ENCODE results near the gene TBCD. TPM values are rescaled to one million over a fixed set of nuclear protein-coding genes. Genes with fewer than 3 reads are reported as not detected.

Gene TBCD
- total RNA-seq, 1 donor from 2014 or later, result 122 TPM

DNA sequence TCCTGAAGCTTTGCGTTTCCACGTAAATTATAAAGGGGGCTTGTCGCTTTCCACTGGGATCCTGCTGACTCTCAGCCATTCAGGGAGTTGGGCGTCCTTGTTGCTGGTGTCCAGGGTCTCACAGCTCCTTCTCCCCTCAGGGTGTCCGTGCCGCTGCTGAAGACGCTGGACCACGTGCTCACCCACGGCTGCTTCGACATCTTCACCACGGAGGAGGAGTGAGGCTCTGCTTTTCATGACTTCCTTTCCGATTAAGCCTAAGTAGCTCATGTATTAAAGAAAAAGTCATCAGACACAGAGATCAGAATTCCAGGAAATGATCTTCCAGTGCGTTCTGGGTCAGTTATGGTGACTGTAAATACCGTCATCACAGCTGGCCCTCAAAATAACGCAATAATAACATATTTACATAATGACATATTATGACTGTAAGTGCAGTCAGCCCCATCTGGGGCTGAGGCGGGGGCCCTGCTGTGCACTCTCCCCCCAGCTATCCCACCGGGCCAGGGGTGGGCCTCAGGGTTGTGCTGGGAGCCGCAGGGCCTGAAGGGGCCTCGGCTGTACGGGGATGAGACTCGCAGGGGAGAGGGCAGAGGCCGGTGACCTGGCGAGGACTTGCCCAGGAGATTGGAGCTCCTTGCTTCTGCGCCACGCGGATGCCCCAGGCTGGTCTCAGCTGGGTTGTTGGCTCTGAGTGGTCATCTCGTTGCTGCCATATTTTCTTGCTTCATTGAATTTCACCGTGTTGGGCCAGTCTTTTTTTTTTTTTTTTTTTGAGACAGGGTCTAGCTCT, 180.8 kb downstream of the TBCD start:
- Mint-ChIP-seq H3K27me3 (no peaks in the 10 kb centered on the region), H3K4me3 (no peak overlapping the region), H3K36me3 (ENCODE audit: low read depth) (peaks cover 64% of the 10 kb centered on the region), H3K4me1 (no peaks in the 10 kb centered on the region), H3K27ac (no peak overlapping the region), H3K9me3 (no peaks in the 10 kb centered on the region)
- DNase-seq, result no peak
- intact Hi-C loops (cut with micrococcal nuclease), result no loop called here

DNA sequence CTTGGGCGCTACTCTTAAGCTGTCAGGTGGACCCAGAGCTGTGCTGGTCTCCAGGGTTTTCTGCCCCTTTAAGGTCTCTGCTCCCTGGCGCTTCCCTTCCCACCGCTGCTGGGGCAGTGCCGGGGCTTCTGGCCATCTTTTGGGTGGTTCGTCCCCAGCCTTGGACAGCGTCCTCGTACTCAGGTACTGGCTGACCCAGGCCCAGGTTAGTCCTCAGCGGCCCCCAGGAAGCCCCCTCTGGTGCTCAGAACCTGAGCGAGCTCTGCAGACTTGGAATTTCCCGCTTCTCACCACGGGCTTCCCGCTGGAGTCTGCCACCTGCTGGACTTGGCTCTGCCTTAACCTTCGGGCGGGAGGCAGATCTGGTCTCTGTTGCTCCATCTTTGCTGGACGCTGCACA, 182.0 kb downstream of the TBCD start:
- intact Hi-C loops (cut with micrococcal nuclease), result no loop called here
- Mint-ChIP-seq H3K36me3 (ENCODE audit: low read depth) (peaks cover 65% of the 10 kb centered on the region), H3K4me3 (no peak overlapping the region)

DNA sequence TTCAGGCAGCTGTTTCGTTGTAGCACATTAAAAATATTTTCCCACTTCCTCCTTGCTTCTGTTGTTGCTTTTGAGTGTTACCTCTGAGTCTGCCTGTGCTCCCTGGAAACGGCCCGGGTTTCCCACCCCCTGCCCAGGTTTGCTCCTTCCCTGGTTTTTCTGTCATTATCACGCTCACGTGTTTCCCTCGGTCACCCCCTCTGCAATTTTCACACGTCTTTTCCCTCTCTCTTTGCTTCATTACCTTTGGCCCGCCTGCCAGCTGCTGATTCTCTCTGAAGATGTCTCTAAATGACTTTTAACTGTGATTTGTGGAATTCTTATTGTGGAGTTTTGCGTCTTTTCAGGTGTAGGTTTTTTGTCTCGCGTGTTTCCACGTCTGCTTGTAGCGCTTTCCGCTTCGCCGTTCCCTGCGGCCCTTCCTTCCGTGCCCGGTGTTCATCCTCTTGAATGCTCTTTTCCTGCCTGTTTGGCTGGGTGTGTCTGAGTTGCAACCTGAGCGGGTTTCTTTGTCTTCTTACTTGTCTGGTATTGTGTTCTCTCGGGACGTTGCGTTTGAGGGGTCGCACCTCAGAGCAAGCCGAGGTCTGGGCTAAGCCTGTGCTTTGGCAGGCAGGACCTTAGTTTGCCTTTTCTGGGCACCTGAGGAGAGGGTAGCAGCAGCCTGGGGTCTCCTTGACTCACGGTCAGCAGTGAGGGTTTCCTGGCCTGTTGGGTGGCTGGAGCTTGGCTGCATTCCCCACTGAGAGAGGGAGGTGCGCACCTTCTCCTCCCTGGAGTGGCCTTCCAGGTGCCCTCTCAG, 184.3 kb downstream of the TBCD start:
- Mint-ChIP-seq H3K36me3 (ENCODE audit: low read depth) (peaks cover 60% of the 10 kb centered on the region), H3K27me3 (no peaks in the 10 kb centered on the region), H3K4me3 (no peak overlapping the region), H3K27ac (no peak overlapping the region), H3K4me1 (no peaks in the 10 kb centered on the region), H3K9me3 (no peaks in the 10 kb centered on the region)
- intact Hi-C loops (cut with micrococcal nuclease), result no loop called here
- DNase-seq, result no peak

More for the DNA sequence above, 182.0 kb downstream of the TBCD start:
- no peaks in the 10 kb centered on the region for H3K9me3 Mint-ChIP-seq
- H3K4me1 Mint-ChIP-seq, result no peaks in the 10 kb centered on the region
- DNase-seq, result no peak
- H3K27me3 Mint-ChIP-seq, result no peaks in the 10 kb centered on the region
- no peak overlapping the region for H3K27ac Mint-ChIP-seq

DNA sequence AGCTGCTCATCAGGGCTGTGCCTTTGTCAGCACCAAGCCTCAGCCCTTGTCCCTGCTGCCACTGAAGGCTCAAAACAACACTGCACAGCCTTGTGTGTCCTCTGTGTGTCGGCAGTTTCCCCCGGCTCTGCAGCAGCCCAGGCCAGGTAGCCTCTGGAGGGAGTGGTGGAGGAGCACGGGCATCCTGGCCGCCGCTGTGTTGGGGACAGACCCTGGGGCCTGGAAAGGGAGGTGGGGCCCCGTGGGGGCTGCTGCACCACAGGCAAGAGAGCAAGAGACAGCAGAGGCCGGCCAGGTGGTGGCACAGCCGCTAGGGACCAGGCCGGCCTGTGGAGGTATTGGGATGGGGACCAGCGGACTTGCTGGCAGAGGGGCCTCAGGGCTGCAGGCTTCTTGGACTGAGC, 184.9 kb downstream of the TBCD start:
- no peak overlapping the region for H3K4me3 Mint-ChIP-seq
- no peak for DNase-seq
- intact Hi-C loops (cut with micrococcal nuclease), result no loop called here
- no peak overlapping the region for H3K27ac Mint-ChIP-seq
- H3K36me3 Mint-ChIP-seq (ENCODE audit: low read depth), result peaks cover 56% of the 10 kb centered on the region
- H3K4me1 Mint-ChIP-seq, result no peaks in the 10 kb centered on the region
- no peaks in the 10 kb centered on the region for H3K9me3 Mint-ChIP-seq
- H3K27me3 Mint-ChIP-seq, result no peaks in the 10 kb centered on the region

DNA sequence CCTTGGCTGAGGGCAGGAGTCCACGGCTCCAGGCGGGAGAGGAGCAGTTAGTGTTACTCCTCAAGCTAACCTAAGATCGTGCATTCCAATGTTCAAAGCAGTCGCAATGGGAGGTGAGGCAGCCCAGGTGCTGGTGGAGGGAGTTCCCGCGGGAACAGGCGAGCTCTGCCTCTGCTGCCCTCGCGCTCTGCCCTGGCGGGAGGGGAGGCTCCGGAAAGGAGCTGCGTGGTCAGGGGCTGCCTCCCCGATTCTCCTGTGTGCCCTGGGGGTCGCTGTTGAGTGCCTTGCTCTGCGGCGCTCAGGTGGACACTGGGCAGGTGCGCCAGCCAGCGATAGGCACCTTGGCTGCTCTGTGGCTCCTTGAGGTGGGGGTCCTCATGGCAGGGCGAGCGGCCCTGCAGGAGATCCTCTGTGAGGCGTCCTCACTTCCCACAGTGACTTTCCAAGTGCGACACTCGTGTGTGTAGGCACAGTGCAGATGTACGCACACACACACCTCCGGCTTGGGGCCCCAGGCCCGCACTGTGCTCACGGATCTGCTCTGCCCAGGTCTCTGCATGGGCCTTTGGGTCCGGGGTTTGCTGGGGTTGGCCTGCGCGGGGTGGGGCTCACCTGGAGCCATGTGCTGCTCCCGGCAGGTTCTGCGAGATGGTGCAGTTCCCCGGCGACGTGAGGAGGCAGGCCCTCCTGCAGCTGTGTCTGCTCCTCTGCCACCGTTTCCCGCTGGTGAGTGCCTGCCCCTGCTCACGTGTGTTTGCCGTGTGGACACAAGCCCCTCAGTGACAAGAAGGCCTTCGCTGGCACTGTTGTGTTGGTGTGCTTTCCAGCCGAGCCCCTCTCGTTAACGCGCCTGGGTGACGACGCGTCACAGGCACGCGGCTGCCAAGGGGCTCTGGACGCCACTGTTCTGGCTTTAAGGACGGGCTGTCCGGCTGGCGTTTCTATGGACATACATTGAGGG, 185.8 kb downstream of the TBCD start:
- Mint-ChIP-seq H3K27me3 (no peaks in the 10 kb centered on the region), H3K9me3 (no peaks in the 10 kb centered on the region), H3K27ac (no peak overlapping the region), H3K4me3 (no peak overlapping the region), H3K4me1 (no peaks in the 10 kb centered on the region), H3K36me3 (ENCODE audit: low read depth) (peaks cover 55% of the 10 kb centered on the region)
- intact Hi-C loops (cut with micrococcal nuclease), result no loop called here
- no peak for DNase-seq

DNA sequence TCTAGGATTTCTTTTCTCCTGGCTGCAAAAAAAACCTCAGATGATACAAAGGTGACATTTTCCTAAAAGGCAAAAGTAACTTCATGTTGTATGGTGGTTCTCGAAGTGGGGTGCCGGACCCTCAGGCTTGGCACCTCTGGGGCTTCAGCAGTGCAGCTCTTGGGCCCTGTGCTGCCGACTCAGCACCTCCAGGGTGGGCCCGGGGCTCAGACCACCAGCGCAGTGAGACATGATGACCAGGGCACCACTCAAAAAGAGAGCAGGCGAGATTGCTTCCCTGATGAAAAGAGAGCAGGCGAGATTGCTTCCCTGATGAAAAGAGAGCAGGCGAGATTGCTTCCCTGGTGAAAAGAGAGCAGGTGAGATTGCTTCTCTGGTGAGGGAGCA, 186.6 kb downstream of the TBCD start:
- Mint-ChIP-seq H3K4me3 (no peak overlapping the region), H3K36me3 (ENCODE audit: low read depth) (peaks cover 58% of the 10 kb centered on the region), H3K4me1 (no peaks in the 10 kb centered on the region), H3K9me3 (no peaks in the 10 kb centered on the region), H3K27ac (no peak overlapping the region), H3K27me3 (no peaks in the 10 kb centered on the region)
- intact Hi-C loops (cut with micrococcal nuclease), result no loop called here
- DNase-seq, result no peak

DNA sequence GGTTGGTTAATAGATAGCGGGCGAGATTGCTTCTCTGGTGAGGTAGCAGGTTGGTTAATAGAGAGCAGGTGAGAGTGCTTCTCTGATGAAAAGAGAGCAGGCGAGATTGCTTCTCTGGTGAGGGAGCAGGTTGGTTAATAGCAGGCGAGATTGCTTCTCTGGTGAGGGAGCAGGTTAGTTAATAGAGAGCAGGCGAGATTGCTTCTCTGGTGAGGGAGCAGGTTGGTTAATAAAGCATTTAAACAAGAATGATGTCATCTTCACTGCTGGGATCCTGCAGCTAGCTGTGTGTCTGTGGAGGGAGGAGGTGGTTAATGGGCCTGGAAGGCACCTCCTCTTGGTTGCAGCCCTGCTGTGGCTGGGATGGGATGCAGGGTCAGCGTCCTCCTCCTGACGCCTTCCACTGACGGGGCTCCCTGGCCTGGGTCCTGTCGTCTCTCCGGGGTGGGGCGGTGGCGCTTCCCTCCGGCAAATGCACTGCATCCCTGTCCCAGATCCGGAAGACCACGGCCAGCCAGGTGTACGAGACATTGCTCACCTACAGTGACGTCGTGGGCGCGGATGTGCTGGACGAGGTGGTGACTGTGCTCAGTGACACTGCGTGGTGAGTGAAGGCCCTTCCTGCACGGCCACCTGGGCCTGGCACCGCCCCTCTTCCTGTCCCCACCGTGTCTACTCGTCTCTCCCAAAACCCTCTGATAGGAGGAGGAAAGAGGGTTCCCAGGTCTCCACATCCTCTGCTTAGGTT, 187.2 kb downstream of the TBCD start:
- Mint-ChIP-seq H3K9me3 (no peaks in the 10 kb centered on the region), H3K36me3 (ENCODE audit: low read depth) (peaks cover 63% of the 10 kb centered on the region), H3K27ac (no peak overlapping the region), H3K4me1 (no peaks in the 10 kb centered on the region), H3K27me3 (no peaks in the 10 kb centered on the region), H3K4me3 (no peak overlapping the region)
- DNase-seq, result no peak
- intact Hi-C loops (cut with micrococcal nuclease), result no loop called here

DNA sequence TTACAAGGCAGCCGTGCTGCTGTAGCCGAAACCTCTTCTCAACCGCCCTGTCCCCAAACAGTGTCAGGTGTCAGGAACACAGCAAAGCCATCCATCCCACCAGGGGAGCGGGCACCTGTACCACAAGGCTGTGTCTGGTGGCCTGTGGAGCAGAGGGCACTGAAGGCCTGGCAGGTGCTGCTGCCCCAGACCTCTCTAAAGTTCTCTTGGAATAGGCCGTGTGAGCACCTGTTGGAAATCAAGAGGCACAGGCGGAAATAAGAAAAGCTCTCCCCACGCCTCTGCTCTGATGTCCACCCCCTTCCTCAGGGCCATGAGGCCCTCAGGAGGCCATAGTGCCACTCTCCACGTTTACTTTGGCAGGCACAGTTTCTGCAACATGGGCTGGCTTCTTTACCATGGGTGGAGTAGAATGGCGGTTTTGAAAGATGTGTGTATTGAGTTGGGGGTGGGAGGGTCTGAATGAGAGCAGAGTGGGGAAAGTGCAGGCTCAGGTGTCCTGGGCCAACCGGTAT, 187.8 kb downstream of the TBCD start:
- peaks cover 69% of the 10 kb centered on the region for H3K36me3 Mint-ChIP-seq (ENCODE audit: low read depth)

DNA sequence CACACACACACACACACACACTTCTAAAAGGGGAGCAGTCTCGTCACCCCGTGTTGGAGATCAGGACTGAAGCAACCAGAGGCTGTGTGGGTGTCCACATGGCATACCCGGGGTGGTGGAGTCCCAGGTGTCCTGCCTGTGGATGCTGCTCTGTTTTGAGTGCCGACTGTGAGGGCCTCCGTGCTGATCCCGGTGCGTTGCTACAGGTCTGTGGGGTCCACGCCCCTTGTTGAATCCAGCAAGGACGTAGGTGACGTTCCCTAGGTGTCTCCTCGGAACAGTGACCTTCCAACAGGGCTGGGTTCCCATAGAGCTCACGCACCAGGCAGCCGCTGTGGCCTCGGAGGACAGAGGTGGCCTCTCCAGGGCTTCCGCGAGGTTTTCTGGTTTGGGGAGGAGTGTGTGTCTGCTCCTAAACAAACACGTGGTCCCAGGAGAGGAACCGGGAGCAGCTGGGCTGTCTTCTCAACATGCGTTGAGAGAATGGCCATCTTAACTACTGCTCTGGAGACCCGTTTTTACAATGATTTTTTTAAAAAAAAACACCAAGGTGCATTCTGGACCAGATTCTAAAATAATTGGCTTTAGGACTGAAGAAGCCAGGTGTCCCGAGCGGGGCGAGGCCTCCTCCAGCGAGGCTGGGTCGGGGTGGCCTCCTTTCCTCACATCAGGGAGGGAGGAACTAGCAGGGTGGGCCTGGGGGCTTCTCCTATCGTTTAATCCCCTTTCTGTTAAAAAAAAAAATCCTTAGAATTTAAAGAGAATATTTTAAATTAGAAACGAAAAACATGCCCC, 188.6 kb downstream of the TBCD start:
- peaks cover 11% of the 10 kb centered on the region for H3K9me3 Mint-ChIP-seq
- H3K27ac Mint-ChIP-seq, result no peak overlapping the region
- H3K4me1 Mint-ChIP-seq, result no peaks in the 10 kb centered on the region
- H3K4me3 Mint-ChIP-seq, result no peak overlapping the region
- DNase-seq, result no peak
- H3K27me3 Mint-ChIP-seq, result no peaks in the 10 kb centered on the region
- H3K36me3 Mint-ChIP-seq (ENCODE audit: low read depth), result peaks cover 71% of the 10 kb centered on the region
- intact Hi-C loops (cut with micrococcal nuclease), result no loop called here

More for the DNA sequence above, 187.8 kb downstream of the TBCD start:
- H3K27me3 Mint-ChIP-seq, result no peaks in the 10 kb centered on the region
- peaks cover 5% of the 10 kb centered on the region for H3K9me3 Mint-ChIP-seq
- no peaks in the 10 kb centered on the region for H3K4me1 Mint-ChIP-seq
- DNase-seq, result no peak
- no peak overlapping the region for H3K27ac Mint-ChIP-seq
- H3K4me3 Mint-ChIP-seq, result no peak overlapping the region
- intact Hi-C loops (cut with micrococcal nuclease), result no loop called here

DNA sequence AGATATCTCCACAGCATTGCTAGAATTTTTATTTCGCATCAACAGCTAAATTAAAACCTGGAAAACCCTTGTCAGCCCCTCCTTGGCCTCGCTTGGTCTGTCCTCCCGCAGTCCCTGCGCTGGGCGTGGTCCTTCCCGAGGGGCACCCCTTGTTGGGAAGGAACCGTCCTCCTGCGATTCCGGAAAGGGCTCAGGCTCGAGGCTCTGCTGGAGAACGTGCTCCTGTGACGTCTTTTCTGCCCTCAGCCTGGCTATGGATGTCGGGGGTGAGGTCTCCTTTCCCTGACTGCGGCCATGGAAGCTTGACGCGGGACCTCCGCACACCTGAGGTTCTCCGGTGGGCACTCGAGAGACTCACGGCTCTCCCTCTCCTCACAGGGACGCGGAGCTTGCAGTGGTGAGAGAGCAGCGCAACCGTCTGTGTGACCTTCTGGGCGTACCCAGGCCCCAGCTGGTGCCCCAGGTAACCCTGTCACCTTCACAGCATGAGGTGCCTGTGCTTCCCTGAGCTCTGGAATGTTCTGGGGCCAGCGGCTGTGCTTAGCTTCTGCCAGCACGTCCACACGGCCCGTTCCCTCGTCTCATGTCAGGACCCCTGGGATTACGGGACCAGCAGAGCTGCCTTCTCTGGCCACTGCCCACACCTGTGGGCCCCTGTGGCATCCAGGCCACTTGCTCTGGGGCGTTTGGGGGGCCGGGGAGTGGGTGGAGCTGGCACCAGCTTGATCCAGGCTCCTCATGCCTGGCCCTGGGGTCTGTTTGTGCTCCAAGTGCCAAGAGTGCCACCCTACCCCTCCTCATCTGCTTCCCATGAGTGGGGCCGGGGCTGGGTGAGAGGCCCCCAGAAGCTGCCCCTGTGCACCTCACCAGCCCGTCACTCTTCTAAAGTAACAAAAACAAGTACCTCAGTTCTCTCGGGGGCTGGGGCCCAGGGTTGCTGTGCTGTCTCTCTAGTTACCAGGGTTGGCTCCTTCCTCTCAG, 189.4 kb downstream of the TBCD start:
- H3K27ac Mint-ChIP-seq, result no peak overlapping the region
- H3K4me1 Mint-ChIP-seq, result no peaks in the 10 kb centered on the region
- intact Hi-C loops (cut with micrococcal nuclease), result no loop called here
- H3K9me3 Mint-ChIP-seq, result peaks cover 18% of the 10 kb centered on the region
- no peaks in the 10 kb centered on the region for H3K27me3 Mint-ChIP-seq
- no peak overlapping the region for H3K4me3 Mint-ChIP-seq
- DNase-seq, result no peak
- peaks cover 72% of the 10 kb centered on the region for H3K36me3 Mint-ChIP-seq (ENCODE audit: low read depth)

DNA sequence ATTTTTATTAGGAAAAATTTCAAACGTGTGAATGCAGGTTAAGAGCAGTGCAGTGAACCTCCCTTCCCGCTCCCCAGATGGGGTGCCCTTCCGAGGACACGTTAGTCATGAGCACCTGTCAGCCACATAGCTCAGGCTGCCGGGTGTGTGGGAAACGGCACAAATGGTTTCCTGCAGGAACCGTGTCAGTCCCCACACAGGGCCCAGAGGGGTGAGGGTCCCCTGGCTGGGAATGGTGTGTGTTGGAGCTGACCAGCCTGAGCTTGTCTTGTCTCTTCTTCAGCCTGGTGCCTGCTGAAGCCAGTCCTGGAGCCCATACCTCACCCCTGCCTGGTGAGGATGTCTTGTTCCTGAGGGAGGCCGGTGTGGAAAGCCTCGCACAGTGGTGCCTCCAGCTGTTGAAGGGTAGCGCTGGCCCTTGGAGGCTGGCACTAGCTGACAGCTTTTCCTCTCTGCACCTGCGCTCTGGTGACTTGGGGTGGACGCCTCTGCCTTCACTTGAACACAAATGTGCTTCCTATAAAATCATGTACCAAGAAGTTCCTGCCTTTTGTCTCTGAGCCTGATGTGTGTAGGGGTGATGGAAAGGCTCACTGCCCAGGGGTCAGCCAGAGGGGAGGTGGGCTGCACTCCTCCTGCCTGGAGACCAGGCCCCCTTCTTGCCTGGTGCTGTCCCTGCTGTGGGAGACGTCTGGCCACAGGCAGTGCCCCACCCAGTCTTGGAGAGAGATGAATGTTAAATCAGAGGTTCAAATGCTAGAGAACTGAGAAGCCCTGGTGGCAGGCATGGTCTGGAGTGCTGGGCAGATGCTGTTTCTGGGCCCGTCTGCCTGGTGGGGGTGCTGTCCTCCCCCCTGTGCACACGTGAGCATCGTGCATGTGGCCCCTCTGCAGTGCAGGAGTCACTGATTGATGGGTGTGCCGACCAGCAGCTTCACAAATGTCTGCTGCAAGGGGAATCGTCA, 190.6 kb downstream of the TBCD start:
- H3K4me3 Mint-ChIP-seq, result no peak overlapping the region

More for the DNA sequence above, 190.6 kb downstream of the TBCD start:
- no peaks in the 10 kb centered on the region for H3K4me1 Mint-ChIP-seq
- intact Hi-C loops (cut with micrococcal nuclease), result no loop called here
- DNase-seq, result no peak
- H3K36me3 Mint-ChIP-seq (ENCODE audit: low read depth), result peaks cover 69% of the 10 kb centered on the region
- peaks cover 18% of the 10 kb centered on the region for H3K9me3 Mint-ChIP-seq
- no peaks in the 10 kb centered on the region for H3K27me3 Mint-ChIP-seq
- no peak overlapping the region for H3K27ac Mint-ChIP-seq
